ENCODE measurements around the gene SOX11.
A peak's percentile ranks its signal among the peaks of the same experiment; 100 is the strongest.
"Not testable (repeated sequence)": the region's sequence is repeated elsewhere in the genome, so short reads cannot be mapped to it uniquely, and the experiment has no call there.

SOX11 gene

GRCh38 chr2:5691985-5692529 lies at the start of gene SOX11:
Gene SOX11 (plus strand): TSS chr2:5692384. CDS start chr2:5692722, 338 bp downstream.
- no peak for TF ChIP-seq CTCF (conservative IDR thresholded peaks at IDR 0.05; ENCODE audit: low read length)
- H3K4me3 ChIP-seq (ENCODE audit: low read length) = peak within 1 kb of the TSS; percentile 64
- DNase-seq (ENCODE audit: low read depth) = peak; percentile 74

GRCh38 chr2:5652734-5653133 lies 39.5 kb upstream of the SOX11 start:
- H3K4me3 ChIP-seq (ENCODE audit: low read length); DNase-seq (ENCODE audit: low read depth): not testable (repeated sequence)

GRCh38 chr2:5653756-5654155 lies 38.4 kb upstream of the SOX11 start:
- H3K4me3 ChIP-seq (ENCODE audit: low read length); DNase-seq (ENCODE audit: low read depth): not testable (repeated sequence)

- DNase-seq (ENCODE audit: low read depth) = no peak
- no peak overlapping the region for H3K4me3 ChIP-seq (ENCODE audit: low read length)
- no peak for TF ChIP-seq CTCF (conservative IDR thresholded peaks at IDR 0.05; ENCODE audit: low read length)
Measured at GRCh38 chr2:5657231-5657630, 35.0 kb upstream of the SOX11 start.

- no peak overlapping the region for H3K4me3 ChIP-seq (ENCODE audit: low read length)
- no peak for DNase-seq (ENCODE audit: low read depth)
- TF ChIP-seq CTCF (conservative IDR thresholded peaks at IDR 0.05; ENCODE audit: low read length) = no peak
Measured at GRCh38 chr2:5660591-5660990, 31.6 kb upstream of the SOX11 start.

GRCh38 chr2:5661362-5661761 lies 30.8 kb upstream of the SOX11 start:
- no peak for TF ChIP-seq CTCF (conservative IDR thresholded peaks at IDR 0.05; ENCODE audit: low read length)
- H3K4me3 ChIP-seq (ENCODE audit: low read length) = no peak overlapping the region
- DNase-seq (ENCODE audit: low read depth) = no peak

- no peak for DNase-seq (ENCODE audit: low read depth)
- H3K4me3 ChIP-seq (ENCODE audit: low read length) = no peak overlapping the region
- TF ChIP-seq CTCF (conservative IDR thresholded peaks at IDR 0.05; ENCODE audit: low read length) = no peak
Measured at GRCh38 chr2:5664278-5664681, 27.9 kb upstream of the SOX11 start.

GRCh38 chr2:5665066-5665465 lies 27.1 kb upstream of the SOX11 start:
- TF ChIP-seq CTCF (conservative IDR thresholded peaks at IDR 0.05; ENCODE audit: low read length) = no peak
- DNase-seq (ENCODE audit: low read depth) = no peak

More at GRCh38 chr2:5665066-5665465, 27.1 kb upstream of the SOX11 start:
- no peak overlapping the region for H3K4me3 ChIP-seq (ENCODE audit: low read length)
